ENCODE results near the gene PREX1. TPM values are rescaled to one million over a fixed set of nuclear protein-coding genes. Genes with fewer than 3 reads are reported as not detected.

PREX1 gene
- total RNA-seq, 1 experiment from 2014 or later = 20.0 TPM

DNA sequence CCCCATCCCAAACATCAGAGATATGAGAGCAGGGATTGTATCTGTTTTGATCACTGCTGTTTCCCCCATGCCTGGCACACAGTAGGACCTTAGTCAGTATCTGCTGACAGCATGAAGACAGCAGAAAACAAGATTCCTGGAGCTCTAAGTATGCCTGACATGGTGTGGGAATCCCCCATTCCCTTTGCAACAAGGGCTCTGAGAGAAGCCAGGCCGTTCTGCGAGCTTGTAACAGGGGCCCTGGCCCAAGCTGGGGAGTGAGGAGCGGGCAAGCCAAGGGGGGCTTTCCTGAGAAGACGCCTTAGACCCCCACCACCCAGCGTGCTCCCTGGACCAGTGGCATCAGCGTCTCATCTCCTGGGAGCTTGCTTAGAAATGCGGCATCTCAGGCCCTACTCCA is 25.2 kb downstream of the PREX1 start:
- TF ChIP-seq, protein P1, sequence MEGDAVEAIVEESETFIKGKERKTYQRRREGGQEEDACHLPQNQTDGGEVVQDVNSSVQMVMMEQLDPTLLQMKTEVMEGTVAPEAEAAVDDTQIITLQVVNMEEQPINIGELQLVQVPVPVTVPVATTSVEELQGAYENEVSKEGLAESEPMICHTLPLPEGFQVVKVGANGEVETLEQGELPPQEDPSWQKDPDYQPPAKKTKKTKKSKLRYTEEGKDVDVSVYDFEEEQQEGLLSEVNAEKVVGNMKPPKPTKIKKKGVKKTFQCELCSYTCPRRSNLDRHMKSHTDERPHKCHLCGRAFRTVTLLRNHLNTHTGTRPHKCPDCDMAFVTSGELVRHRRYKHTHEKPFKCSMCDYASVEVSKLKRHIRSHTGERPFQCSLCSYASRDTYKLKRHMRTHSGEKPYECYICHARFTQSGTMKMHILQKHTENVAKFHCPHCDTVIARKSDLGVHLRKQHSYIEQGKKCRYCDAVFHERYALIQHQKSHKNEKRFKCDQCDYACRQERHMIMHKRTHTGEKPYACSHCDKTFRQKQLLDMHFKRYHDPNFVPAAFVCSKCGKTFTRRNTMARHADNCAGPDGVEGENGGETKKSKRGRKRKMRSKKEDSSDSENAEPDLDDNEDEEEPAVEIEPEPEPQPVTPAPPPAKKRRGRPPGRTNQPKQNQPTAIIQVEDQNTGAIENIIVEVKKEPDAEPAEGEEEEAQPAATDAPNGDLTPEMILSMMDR (IDR thresholded peaks at IDR 0.05) = no peak
- TF ChIP-seq SIN3A (IDR thresholded peaks at IDR 0.05; ENCODE audit: borderline replicate concordance, insufficient read depth, low read depth, low read length) = no peak
- no peak for TF ChIP-seq TCF7L2 (IDR thresholded peaks at IDR 0.05; ENCODE audit: low read depth, low read length)
- no peak for TF ChIP-seq POLR2AphosphoS5 (IDR thresholded peaks at IDR 0.05; ENCODE audit: low read depth, low read length)
- TF ChIP-seq, protein P2, sequence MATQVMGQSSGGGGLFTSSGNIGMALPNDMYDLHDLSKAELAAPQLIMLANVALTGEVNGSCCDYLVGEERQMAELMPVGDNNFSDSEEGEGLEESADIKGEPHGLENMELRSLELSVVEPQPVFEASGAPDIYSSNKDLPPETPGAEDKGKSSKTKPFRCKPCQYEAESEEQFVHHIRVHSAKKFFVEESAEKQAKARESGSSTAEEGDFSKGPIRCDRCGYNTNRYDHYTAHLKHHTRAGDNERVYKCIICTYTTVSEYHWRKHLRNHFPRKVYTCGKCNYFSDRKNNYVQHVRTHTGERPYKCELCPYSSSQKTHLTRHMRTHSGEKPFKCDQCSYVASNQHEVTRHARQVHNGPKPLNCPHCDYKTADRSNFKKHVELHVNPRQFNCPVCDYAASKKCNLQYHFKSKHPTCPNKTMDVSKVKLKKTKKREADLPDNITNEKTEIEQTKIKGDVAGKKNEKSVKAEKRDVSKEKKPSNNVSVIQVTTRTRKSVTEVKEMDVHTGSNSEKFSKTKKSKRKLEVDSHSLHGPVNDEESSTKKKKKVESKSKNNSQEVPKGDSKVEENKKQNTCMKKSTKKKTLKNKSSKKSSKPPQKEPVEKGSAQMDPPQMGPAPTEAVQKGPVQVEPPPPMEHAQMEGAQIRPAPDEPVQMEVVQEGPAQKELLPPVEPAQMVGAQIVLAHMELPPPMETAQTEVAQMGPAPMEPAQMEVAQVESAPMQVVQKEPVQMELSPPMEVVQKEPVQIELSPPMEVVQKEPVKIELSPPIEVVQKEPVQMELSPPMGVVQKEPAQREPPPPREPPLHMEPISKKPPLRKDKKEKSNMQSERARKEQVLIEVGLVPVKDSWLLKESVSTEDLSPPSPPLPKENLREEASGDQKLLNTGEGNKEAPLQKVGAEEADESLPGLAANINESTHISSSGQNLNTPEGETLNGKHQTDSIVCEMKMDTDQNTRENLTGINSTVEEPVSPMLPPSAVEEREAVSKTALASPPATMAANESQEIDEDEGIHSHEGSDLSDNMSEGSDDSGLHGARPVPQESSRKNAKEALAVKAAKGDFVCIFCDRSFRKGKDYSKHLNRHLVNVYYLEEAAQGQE (IDR thresholded peaks at IDR 0.05; ENCODE audit: insufficient read depth in 1 of 2, low read depth in 2 of 2, low read length in 1 of 2) = no peak
- DNase-seq (ENCODE audit: low read depth, low spot score) (no peak), ATAC-seq (no peak)
- Histone ChIP-seq H3K27ac (ENCODE audit: low read length) (no peak overlapping the region), H3K36me3 (ENCODE audit: control insufficient read depth, insufficient read depth, low read length) (no peaks in the 10 kb centered on the region), H3K9me3 (ENCODE audit: control insufficient read depth, insufficient read depth, low read depth, low read length) (peaks cover 9% of the 10 kb centered on the region; the same call in 1 of the 2 replicates), H3K4me3 (ENCODE audit: low read depth in 2 of 2, low read length in 2 of 2) (no peak overlapping the region), H3K27me3 (ENCODE audit: control insufficient read depth, insufficient read depth, low read length) (no peaks in the 10 kb centered on the region), H3K4me1 (ENCODE audit: control insufficient read depth, insufficient read depth, low read length) (no peaks in the 10 kb centered on the region)
- POLR2A ChIA-PET = interaction anchor here (0.6 kb wide), 1 partner anchor 78 kb away, joined by 8 read pairs; no protein-coding TSS in a partner anchor
- in situ Hi-C loops (cut with HindIII; ENCODE audit: low pct_unique_long_range_greater_than_20kb, low sequenced_read_pairs) (no loop called here), intact Hi-C loops (cut with micrococcal nuclease; ENCODE audit: unreplicated experiment) (no loop called here)
- BruUV-seq (replicated peaks) = no TSS peak
- CTCF ChIA-PET = no interaction called here

DNA sequence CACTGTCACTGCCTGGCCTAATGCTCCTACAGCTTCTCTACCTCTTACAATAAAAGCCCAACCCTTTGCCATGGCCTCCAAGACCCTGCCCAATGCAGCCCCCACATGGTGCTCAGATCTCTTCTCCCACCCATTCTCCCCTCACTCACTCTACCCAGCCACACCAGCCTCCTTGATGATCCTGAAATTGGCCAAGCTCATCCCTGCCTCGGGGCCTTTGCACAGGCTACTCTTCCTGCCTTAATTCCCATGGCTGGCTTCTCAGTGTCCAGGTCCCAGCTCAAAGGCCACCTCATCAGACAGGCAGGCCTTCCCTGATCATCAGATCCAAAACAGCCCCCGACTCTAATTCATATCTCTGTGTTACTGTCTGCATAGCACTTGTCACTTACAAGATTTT is 25.6 kb downstream of the PREX1 start:
- ChIA-PET CTCF (interaction anchor here (0.6 kb wide), 1 partner anchor 227 kb away, joined by 5 read pairs; no protein-coding TSS in a partner anchor), POLR2A (interaction anchor here (0.6 kb wide), 1 partner anchor 78 kb away, joined by 8 read pairs; no protein-coding TSS in a partner anchor)
- Histone ChIP-seq H3K4me3 (ENCODE audit: low read depth in 2 of 2, low read length in 2 of 2) (no peak overlapping the region), H3K4me1 (ENCODE audit: control insufficient read depth, insufficient read depth, low read length) (no peaks in the 10 kb centered on the region), H3K9me3 (ENCODE audit: control insufficient read depth, insufficient read depth, low read depth, low read length) (peaks cover 5% of the 10 kb centered on the region; the same call in 1 of the 2 replicates), H3K27ac (ENCODE audit: low read length) (no peak overlapping the region), H3K36me3 (ENCODE audit: control insufficient read depth, insufficient read depth, low read length) (no peaks in the 10 kb centered on the region), H3K27me3 (ENCODE audit: control insufficient read depth, insufficient read depth, low read length) (no peaks in the 10 kb centered on the region)
- in situ Hi-C loops (cut with HindIII; ENCODE audit: low pct_unique_long_range_greater_than_20kb, low sequenced_read_pairs) (no loop called here), intact Hi-C loops (cut with micrococcal nuclease; ENCODE audit: unreplicated experiment) (no loop called here)
- no peak for DNase-seq (ENCODE audit: low read depth, low spot score)
- BruUV-seq (replicated peaks) = no TSS peak
- TF ChIP-seq, protein P2 (IDR thresholded peaks at IDR 0.05; ENCODE audit: insufficient read depth in 1 of 2, low read depth in 2 of 2, low read length in 1 of 2) = no peak
- TF ChIP-seq SIN3A (IDR thresholded peaks at IDR 0.05; ENCODE audit: borderline replicate concordance, insufficient read depth, low read depth, low read length) = no peak
- TF ChIP-seq TCF7L2 (IDR thresholded peaks at IDR 0.05; ENCODE audit: low read depth, low read length) = no peak
- no peak for ATAC-seq

Data from Panc1 (cell line).